UCSD-AML1 (cell line): ENCODE results near the gene CFAP61.

ENCODE experiments used
- DNase-seq: peaks from one replicate; lab custom pipeline; 2025; ENCODE audit not compliant: unreplicated experiment; lab: John Stamatoyannopoulos, UW

Gene CFAP61

GRCh38 chr20:20027284-20027683, 25.0 kb upstream of the CFAP61 start:
- DNase-seq, result no peak

GRCh38 chr20:20031790-20032189, 20.5 kb upstream of the CFAP61 start:
- DNase-seq, result no peak

- DNase-seq, result no peak
Measured at GRCh38 chr20:20034486-20034885, 17.8 kb upstream of the CFAP61 start.

GRCh38 chr20:20036756-20037155, 15.6 kb upstream of the CFAP61 start:
- DNase-seq, result no peak

- DNase-seq, result no peak
Measured at GRCh38 chr20:20037960-20038359, 14.4 kb upstream of the CFAP61 start.

GRCh38 chr20:20038586-20038985, 13.7 kb upstream of the CFAP61 start:
- DNase-seq, result no peak

GRCh38 chr20:20039752-20040387, 12.5 kb upstream of the CFAP61 start:
- DNase-seq, result no peak

GRCh38 chr20:20051767-20052073, 612 bp upstream of the CFAP61 start:
- DNase-seq, result no peak

- no peak for DNase-seq
Measured at GRCh38 chr20:20060234-20060998, 8.1 kb downstream of the CFAP61 start.

- DNase-seq, result no peak
Measured at GRCh38 chr20:20063941-20064702, 11.8 kb downstream of the CFAP61 start.

GRCh38 chr20:20065361-20065760, 13.0 kb downstream of the CFAP61 start:
- no peak for DNase-seq

GRCh38 chr20:20070871-20071726, 18.8 kb downstream of the CFAP61 start:
- no peak for DNase-seq

GRCh38 chr20:20073801-20074371, 21.6 kb downstream of the CFAP61 start:
- DNase-seq, result no peak

- DNase-seq, result no peak
Measured at GRCh38 chr20:20075032-20075431, 22.7 kb downstream of the CFAP61 start.

- DNase-seq, result no peak
Measured at GRCh38 chr20:20076297-20077065, 24.1 kb downstream of the CFAP61 start.

- no peak for DNase-seq
Measured at GRCh38 chr20:20078041-20078440, 25.7 kb downstream of the CFAP61 start.

GRCh38 chr20:20079102-20079784, 26.9 kb downstream of the CFAP61 start:
- DNase-seq, result no peak

- DNase-seq, result no peak
Measured at GRCh38 chr20:20083807-20084206, 31.5 kb downstream of the CFAP61 start.

GRCh38 chr20:20084296-20084752, 32.0 kb downstream of the CFAP61 start:
- DNase-seq, result no peak
